WTC11 (cell line): Measurements from ENCODE around the gene PPP1R11.

Experiments
- CBFB ChIP-seq: sonication (generic); formaldehyde crosslinking; IDR thresholded peaks from 2 replicates; pipeline ENCODE4 v1.8.1; 2022; ENCODE audit warnings: mild to moderate bottlenecking, low read depth, missing genetic modification reagents
- NFYB ChIP-seq: sonication (generic); formaldehyde crosslinking; conservative IDR thresholded peaks from 2 replicates; pipeline ENCODE4 v1.8.0; 2022; ENCODE audit warnings: low read depth, missing genetic modification reagents
- NR1H2 ChIP-seq: sonication (generic); formaldehyde crosslinking; IDR thresholded peaks from 2 replicates; pipeline ENCODE4 v1.9.0; 2021; ENCODE audit warnings: mild to moderate bottlenecking, moderate library complexity, missing genetic modification reagents
- RELA ChIP-seq: sonication (generic); formaldehyde crosslinking; IDR thresholded peaks from 2 replicates; pipeline ENCODE4 v1.8.1; 2022; ENCODE audit warnings: missing genetic modification reagents, mild to moderate bottlenecking, borderline replicate concordance
- SP1 ChIP-seq: sonication (generic); formaldehyde crosslinking; conservative IDR thresholded peaks from 2 replicates; pipeline ENCODE4 v1.8.1; 2022; ENCODE audit warnings: missing genetic modification reagents
- ZNF232 ChIP-seq: sonication (generic); formaldehyde crosslinking; IDR thresholded peaks from 2 replicates; pipeline ENCODE4 v1.8.0; 2022; ENCODE audit warnings: mild to moderate bottlenecking, missing genetic modification reagents
- ZNF416 ChIP-seq: fragments of 250-450 bp; sonication (Bioruptor Pico); IDR thresholded peaks from 2 replicates; pipeline ENCODE4 v1.9.0; 2021; ENCODE audit warnings: mild to moderate bottlenecking, inconsistent platforms
- TF ChIP-seq, protein P1 (sequence below): fragments of 200-600 bp; IDR thresholded peaks from 2 replicates; pipeline ENCODE4 v1.8.0; 2022; ENCODE audit warnings: antibody characterized with exemption
- TF ChIP-seq, protein P2 (sequence below): sonication (generic); formaldehyde crosslinking; conservative IDR thresholded peaks from 2 replicates; pipeline ENCODE4 v1.8.1; 2023; ENCODE audit warnings: mild to moderate bottlenecking, low read depth, missing genetic modification reagents, moderate library complexity
- TF ChIP-seq, protein P3 (sequence below): sonication (generic); formaldehyde crosslinking; IDR thresholded peaks from 2 replicates; pipeline ENCODE4 v1.8.0; 2022; ENCODE audit warnings: mild to moderate bottlenecking, missing genetic modification reagents

DNA sequence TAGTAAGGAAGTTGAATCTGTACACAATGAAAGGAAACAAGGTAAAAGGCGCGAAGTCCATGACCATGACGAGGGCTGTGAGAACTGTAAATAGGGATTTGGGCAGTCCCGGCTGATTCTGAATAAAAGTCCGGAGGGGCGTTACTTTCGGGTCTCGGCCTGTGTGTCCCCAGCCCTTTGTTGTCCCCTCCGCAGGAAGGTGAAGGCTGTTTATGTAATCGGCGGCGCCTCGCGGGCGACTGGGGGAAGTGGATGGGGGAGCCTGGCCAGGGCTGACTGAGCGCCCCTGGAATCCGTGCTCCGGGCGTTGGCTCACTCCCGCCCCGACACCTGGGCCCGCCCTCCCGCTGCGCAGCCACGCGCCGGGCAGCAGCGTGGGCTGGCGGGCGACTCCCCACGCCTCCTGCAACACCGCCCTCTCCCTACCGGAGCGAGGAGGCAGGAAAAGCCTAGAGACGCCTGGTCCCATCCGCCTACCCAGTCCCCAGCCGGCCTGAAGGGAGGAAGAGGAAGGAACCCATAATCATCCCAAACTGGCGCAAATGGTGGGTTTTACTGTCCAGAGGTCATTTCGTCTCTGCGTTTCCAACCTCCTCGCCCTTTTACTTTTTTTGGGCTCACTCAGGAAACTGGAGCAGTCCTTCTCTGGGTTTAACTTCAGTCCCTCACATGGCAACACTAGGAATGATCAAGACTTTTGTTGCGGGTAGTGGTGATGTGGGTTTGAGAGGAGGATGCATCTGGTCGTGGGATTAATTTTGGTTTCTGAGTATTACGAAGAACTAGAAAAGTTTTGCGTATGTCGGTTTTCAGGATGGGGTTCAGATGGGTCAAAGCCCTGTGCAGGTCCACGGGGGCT is 33.8 kb downstream of the PPP1R11 start:
- TF ChIP-seq ZNF232, result no peak
- TF ChIP-seq, protein P1, sequence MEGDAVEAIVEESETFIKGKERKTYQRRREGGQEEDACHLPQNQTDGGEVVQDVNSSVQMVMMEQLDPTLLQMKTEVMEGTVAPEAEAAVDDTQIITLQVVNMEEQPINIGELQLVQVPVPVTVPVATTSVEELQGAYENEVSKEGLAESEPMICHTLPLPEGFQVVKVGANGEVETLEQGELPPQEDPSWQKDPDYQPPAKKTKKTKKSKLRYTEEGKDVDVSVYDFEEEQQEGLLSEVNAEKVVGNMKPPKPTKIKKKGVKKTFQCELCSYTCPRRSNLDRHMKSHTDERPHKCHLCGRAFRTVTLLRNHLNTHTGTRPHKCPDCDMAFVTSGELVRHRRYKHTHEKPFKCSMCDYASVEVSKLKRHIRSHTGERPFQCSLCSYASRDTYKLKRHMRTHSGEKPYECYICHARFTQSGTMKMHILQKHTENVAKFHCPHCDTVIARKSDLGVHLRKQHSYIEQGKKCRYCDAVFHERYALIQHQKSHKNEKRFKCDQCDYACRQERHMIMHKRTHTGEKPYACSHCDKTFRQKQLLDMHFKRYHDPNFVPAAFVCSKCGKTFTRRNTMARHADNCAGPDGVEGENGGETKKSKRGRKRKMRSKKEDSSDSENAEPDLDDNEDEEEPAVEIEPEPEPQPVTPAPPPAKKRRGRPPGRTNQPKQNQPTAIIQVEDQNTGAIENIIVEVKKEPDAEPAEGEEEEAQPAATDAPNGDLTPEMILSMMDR, result no peak
- no peak for TF ChIP-seq NFYB (CRISPR knock-in tag)
- TF ChIP-seq CBFB (CRISPR knock-in tag), result no peak
- TF ChIP-seq SP1, result no peak; the same call in 1 of the 2 replicates
- TF ChIP-seq RELA (CRISPR knock-in tag), result no peak
- no peak for TF ChIP-seq NR1H2 (CRISPR knock-in tag)
- TF ChIP-seq, protein P2, sequence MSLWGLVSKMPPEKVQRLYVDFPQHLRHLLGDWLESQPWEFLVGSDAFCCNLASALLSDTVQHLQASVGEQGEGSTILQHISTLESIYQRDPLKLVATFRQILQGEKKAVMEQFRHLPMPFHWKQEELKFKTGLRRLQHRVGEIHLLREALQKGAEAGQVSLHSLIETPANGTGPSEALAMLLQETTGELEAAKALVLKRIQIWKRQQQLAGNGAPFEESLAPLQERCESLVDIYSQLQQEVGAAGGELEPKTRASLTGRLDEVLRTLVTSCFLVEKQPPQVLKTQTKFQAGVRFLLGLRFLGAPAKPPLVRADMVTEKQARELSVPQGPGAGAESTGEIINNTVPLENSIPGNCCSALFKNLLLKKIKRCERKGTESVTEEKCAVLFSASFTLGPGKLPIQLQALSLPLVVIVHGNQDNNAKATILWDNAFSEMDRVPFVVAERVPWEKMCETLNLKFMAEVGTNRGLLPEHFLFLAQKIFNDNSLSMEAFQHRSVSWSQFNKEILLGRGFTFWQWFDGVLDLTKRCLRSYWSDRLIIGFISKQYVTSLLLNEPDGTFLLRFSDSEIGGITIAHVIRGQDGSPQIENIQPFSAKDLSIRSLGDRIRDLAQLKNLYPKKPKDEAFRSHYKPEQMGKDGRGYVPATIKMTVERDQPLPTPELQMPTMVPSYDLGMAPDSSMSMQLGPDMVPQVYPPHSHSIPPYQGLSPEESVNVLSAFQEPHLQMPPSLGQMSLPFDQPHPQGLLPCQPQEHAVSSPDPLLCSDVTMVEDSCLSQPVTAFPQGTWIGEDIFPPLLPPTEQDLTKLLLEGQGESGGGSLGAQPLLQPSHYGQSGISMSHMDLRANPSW (CRISPR knock-in tag), result no peak
- TF ChIP-seq, protein P3, sequence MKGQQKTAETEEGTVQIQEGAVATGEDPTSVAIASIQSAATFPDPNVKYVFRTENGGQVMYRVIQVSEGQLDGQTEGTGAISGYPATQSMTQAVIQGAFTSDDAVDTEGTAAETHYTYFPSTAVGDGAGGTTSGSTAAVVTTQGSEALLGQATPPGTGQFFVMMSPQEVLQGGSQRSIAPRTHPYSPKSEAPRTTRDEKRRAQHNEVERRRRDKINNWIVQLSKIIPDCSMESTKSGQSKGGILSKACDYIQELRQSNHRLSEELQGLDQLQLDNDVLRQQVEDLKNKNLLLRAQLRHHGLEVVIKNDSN (CRISPR knock-in tag), result no peak
- no peak for TF ChIP-seq ZNF416 (CRISPR knock-in tag)
